ENCODE results near the gene NEU2.
A peak's percentile ranks its signal among the peaks of the same experiment; 100 is the strongest.

Gene NEU2

DNA sequence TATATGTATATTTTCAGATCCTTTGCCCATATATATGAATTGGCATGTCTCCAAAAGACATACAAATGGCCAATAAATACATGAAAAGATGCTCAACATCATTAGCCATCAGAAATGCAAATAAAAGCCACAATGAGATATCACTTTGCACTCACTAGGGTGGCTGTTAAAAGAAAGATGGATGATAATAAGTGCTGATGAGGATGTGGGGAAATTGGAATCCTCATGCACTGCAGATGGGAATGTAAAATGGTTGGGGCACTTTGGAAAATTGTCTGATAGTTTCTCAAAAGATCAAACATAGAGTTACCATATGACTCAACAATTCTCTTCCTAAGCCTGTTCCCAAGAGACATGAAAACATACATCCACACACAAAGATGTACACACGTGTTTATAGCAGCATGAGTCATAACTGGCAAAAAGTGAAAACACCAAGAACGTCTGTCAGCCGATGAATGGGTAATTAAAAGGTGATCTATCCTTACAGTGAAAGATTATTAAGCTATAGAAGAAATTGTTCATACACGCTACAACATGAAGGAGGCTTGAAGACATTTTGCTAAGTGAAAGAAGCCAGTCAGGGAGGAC lies 39.1 kb upstream of the NEU2 start:
- TF ChIP-seq CTCF (IDR thresholded peaks at IDR 0.05; ENCODE audit: low read depth, low read length): no peak
- no peak for DNase-seq
- no peaks in the 10 kb centered on the region for H3K9me3 ChIP-seq (ENCODE audit: severe bottlenecking)
- no peaks in the 10 kb centered on the region for H3K27me3 ChIP-seq (ENCODE audit: insufficient read depth, low read depth, severe bottlenecking)
- H3K4me3 ChIP-seq (ENCODE audit: low read depth, low read length): no peak overlapping the region
- H3K36me3 ChIP-seq: no peaks in the 10 kb centered on the region
- H3K27ac ChIP-seq: no peak overlapping the region

- no peak for TF ChIP-seq CTCF (IDR thresholded peaks at IDR 0.05; ENCODE audit: low read depth, low read length)
These were observed 38.0 kb upstream of the NEU2 start for GRCh38 chr2:232994446-232994845.

DNA sequence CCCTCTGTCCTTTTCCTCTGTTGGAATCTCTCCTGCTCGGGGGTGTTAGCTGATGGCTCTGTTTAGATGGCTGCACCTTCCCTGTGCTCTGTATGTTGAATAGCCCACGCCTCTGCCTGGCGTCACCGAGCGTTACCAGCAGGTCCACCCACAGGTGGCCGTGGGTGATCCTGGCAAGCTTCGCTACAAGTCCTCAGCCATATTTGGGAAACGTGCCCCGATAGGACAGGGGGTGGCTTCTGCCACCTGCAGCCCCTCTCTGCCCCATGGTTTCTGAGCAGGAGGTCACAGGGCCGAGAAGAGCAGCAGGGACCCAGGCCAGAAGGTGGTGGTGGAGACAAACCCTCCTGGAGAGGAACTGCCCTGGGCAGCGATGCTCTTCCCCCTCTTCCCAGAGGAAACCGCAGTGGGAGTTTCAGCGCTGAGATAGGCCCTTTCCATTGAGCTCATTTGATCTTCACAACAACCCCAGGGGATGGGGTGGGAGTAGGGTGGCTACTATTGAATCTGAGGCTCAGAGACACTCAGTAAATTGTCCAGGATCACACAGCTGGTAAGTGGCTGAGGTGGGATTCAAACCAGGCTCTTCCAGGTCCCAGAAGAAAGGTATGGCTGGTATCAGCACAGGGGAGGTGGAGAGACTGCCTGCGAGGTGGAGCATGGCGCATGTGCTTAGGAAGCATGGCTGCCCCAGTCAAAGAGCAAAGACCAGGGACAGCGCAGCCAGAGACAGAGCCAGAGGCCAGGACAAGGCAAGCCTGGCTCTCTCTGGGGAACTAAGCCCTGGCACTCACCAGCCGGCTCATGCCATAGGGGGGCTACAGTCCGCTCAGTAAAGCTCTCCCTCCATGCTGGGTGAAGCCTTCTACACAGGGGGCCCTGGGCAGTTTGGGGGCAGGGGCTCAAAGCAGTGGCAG lies 34.5 kb upstream of the NEU2 start:
- Histone ChIP-seq H3K27me3 (ENCODE audit: insufficient read depth, low read depth, severe bottlenecking) (no peaks in the 10 kb centered on the region), H3K27ac (no peak overlapping the region), H3K9me3 (ENCODE audit: severe bottlenecking) (no peaks in the 10 kb centered on the region), H3K36me3 (no peaks in the 10 kb centered on the region), H3K4me3 (ENCODE audit: low read depth, low read length) (no peak overlapping the region)
- no peak for TF ChIP-seq CTCF (IDR thresholded peaks at IDR 0.05; ENCODE audit: low read depth, low read length)
- DNase-seq: no peak

More at GRCh38 chr2:232994446-232994845, 38.0 kb upstream of the NEU2 start:
- no peaks in the 10 kb centered on the region for H3K36me3 ChIP-seq
- H3K27me3 ChIP-seq (ENCODE audit: insufficient read depth, low read depth, severe bottlenecking): no peaks in the 10 kb centered on the region
- H3K27ac ChIP-seq: no peak overlapping the region
- H3K9me3 ChIP-seq (ENCODE audit: severe bottlenecking): no peaks in the 10 kb centered on the region
- no peak for DNase-seq
- no peak overlapping the region for H3K4me3 ChIP-seq (ENCODE audit: low read depth, low read length)

DNA sequence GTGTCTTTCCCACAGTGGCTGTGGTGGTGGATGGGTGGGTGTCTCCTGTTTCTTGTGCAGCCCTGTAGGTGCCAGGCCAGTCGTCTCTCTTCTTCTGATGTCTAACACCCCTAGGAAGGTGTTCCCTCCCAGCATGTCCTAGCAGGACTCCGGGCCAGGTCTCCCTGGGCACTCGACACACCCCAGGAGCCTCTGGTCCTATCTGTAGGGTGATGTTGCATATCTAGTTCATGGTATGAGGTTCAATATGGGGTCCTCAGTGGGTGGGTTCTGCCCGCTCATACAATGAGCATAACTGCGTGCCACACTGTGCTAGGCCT lies 33.8 kb upstream of the NEU2 start:
- H3K9me3 ChIP-seq (ENCODE audit: severe bottlenecking): no peaks in the 10 kb centered on the region
- H3K36me3 ChIP-seq: no peaks in the 10 kb centered on the region
- no peak overlapping the region for H3K4me3 ChIP-seq (ENCODE audit: low read depth, low read length)
- DNase-seq: no peak
- no peaks in the 10 kb centered on the region for H3K27me3 ChIP-seq (ENCODE audit: insufficient read depth, low read depth, severe bottlenecking)
- H3K27ac ChIP-seq: no peak overlapping the region
- no peak for TF ChIP-seq CTCF (IDR thresholded peaks at IDR 0.05; ENCODE audit: low read depth, low read length)

DNA sequence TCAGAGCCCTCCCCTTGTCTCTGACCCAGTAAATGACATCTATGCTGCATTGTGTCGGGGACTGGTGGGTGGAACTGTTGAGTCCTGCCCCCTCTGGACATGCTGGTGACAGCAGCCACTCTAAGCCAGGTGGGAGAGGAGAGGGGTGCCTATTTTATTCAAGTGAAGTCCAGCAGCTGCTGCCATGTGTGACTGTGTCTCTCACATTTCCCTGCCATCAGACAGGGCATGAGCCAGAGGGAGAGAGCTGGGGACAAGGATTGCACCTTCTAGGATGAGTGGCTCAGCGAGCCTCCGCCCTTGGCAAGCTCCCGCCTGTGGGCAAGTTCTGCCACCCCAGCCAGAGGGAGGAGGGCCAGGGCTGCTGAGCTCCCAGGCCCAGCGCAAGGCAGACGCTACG lies 33.1 kb upstream of the NEU2 start:
- TF ChIP-seq CTCF (IDR thresholded peaks at IDR 0.05; ENCODE audit: low read depth, low read length): peak; percentile 40
- no peaks in the 10 kb centered on the region for H3K36me3 ChIP-seq
- DNase-seq: peak; percentile 33
- H3K9me3 ChIP-seq (ENCODE audit: severe bottlenecking): no peaks in the 10 kb centered on the region
- no peaks in the 10 kb centered on the region for H3K27me3 ChIP-seq (ENCODE audit: insufficient read depth, low read depth, severe bottlenecking)
- no peak overlapping the region for H3K4me3 ChIP-seq (ENCODE audit: low read depth, low read length)
- H3K27ac ChIP-seq: no peak overlapping the region

Data from WERI-Rb-1 (cell line).